CD8-positive, alpha-beta memory T cell (primary cell): ENCODE data around the gene BACH2. TPM values are rescaled to one million over a fixed set of nuclear protein-coding genes. Genes with fewer than 3 reads are reported as not detected.

Experiments
- CTCF ChIA-PET: fragments of 350-600 bp; sonication (Branson Sonifier 250); formaldehyde crosslinking; loops from one replicate; lab custom pipeline; 2021; ENCODE audit warnings: antibody characterized with exemption; lab: Charles Lee
- POLR2A ChIA-PET: fragments of 350-600 bp; sonication (Branson Sonifier 250); formaldehyde crosslinking; loops from one replicate; lab custom pipeline; 2021; ENCODE audit warnings: antibody characterized with exemption; lab: Charles Lee
- DNase-seq, 5 donors: peaks; one replicate each; pipeline versions ENCODE4 v3.0.0 to v3.0.0-alpha.2; 2020 to 2022; ENCODE audit warnings: mixed read lengths in 1 of 5
- H3K27ac ChIP-seq: one replicate; pipeline ENCODE4 v1.7.0; 2013; ENCODE audit warnings: low read depth, mild to moderate bottlenecking, low read length, moderate library complexity
- H3K27me3 ChIP-seq: 2 replicates; pipeline ENCODE4 v1.7.0; 2013; ENCODE audit warnings: low read length, mild to moderate bottlenecking; ENCODE audit not compliant: insufficient read depth, poor library complexity, severe bottlenecking
- H3K36me3 ChIP-seq: 2 replicates; pipeline ENCODE4 v1.7.0; 2013; ENCODE audit warnings: mild to moderate bottlenecking, low read length, moderate library complexity; ENCODE audit not compliant: insufficient read depth
- H3K4me1 ChIP-seq: 2 replicates; pipeline ENCODE4 v1.7.0; 2013; ENCODE audit warnings: mild to moderate bottlenecking, low read length, moderate library complexity; ENCODE audit not compliant: insufficient read depth
- H3K4me3 ChIP-seq: 2 replicates; pipeline ENCODE4 v1.7.0; 2013; ENCODE audit warnings: mild to moderate bottlenecking, low read length
- H3K9me3 ChIP-seq: 2 replicates; pipeline ENCODE4 v1.7.0; 2013; ENCODE audit warnings: mild to moderate bottlenecking, low read length
- H3K27ac Mint-ChIP-seq, 8 donors: one replicate each; pipeline ENCODE4 v1.8.0; 2020 to 2021; ENCODE audit warnings: mixed read lengths in 8 of 8, mild to moderate bottlenecking in 6 of 8, inconsistent platforms in 3 of 8, moderate library complexity in 3 of 8
- H3K27me3 Mint-ChIP-seq, 2 donors: one replicate each; pipeline ENCODE4 v1.8.0; 2020 to 2021; ENCODE audit warnings: mixed read lengths in 2 of 2, mild to moderate bottlenecking in 1 of 2, moderate library complexity in 1 of 2
- H3K36me3 Mint-ChIP-seq, 3 donors: one replicate each; pipeline ENCODE4 v1.8.0; 2020 to 2021; ENCODE audit warnings: mixed read lengths in 3 of 3, inconsistent platforms in 1 of 3, mild to moderate bottlenecking in 1 of 3
- H3K4me1 Mint-ChIP-seq, 3 donors: one replicate each; pipeline ENCODE4 v1.8.0; 2020 to 2021; ENCODE audit warnings: mixed read lengths in 3 of 3, inconsistent platforms in 1 of 3, mild to moderate bottlenecking in 1 of 3
- H3K4me3 Mint-ChIP-seq, 7 donors: one replicate each; pipeline ENCODE4 v1.8.0; 2020 to 2021; ENCODE audit warnings: mixed read lengths in 7 of 7, mild to moderate bottlenecking in 6 of 7, moderate library complexity in 4 of 7, inconsistent platforms in 2 of 7
- H3K9me3 Mint-ChIP-seq, 5 donors: one replicate each; pipeline ENCODE4 v1.8.0; 2020 to 2022; ENCODE audit warnings: mixed read lengths in 5 of 5, mild to moderate bottlenecking in 3 of 5, moderate library complexity in 2 of 5, inconsistent platforms in 1 of 5
- polyA plus RNA-seq: library from polyadenylated mRNA; unstranded; fragments of 300-500 nt; fragmentation: Illumina TruSeq; gene quantifications from one replicate; pipeline ENCODE4 v1.2.3, GENCODE V29; 2021
- total RNA-seq, 2 experiments: library from RNA; stranded (reverse); gene quantifications; one replicate each; pipeline ENCODE4 v1.2.3, GENCODE V29; 2021

The BACH2 gene
- total and polyA plus RNA-seq, 3 experiments from 2014 or later, result 7.4 to 41.8 (median 39.9) TPM

DNA sequence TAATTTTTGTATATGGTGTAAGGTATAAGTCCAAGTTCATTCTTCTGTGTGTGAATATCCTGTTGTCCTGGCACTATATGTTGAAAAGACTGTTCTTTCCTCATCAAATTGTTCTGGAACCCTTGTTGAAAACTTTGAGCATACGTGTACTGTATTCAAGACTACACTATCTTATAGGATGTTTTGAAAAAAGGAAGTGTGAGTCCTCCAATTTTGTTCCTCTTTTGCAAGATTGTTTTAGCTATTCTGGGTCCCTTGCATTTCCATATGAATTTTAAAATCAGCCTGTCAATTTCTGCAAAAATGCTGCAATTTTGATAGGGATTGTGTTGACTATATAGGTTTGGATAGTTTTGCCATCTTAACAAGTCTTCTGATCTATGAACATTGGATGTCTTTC lies 195.2 kb downstream of the BACH2 start:
- H3K4me3 ChIP-seq, result no peak overlapping the region
- CTCF ChIA-PET, result no interaction called here
- no peaks in the 10 kb centered on the region for H3K36me3 ChIP-seq
- no peak overlapping the region for H3K4me3 Mint-ChIP-seq
- H3K4me1 Mint-ChIP-seq, result peaks cover 39 to 68% (median 60%) of the 10 kb centered on the region in 3 donors
- peaks cover 65% of the 10 kb centered on the region for H3K4me1 ChIP-seq
- H3K36me3 Mint-ChIP-seq, result no peaks in the 10 kb centered on the region
- H3K27ac ChIP-seq, result no peak overlapping the region
- no peak overlapping the region for H3K27ac Mint-ChIP-seq
- no peaks in the 10 kb centered on the region for H3K9me3 Mint-ChIP-seq
- DNase-seq, result no peak
- no peaks in the 10 kb centered on the region for H3K9me3 ChIP-seq
- POLR2A ChIA-PET, result no interaction called here
- no peaks in the 10 kb centered on the region for H3K27me3 ChIP-seq
- H3K27me3 Mint-ChIP-seq, result no peaks in the 10 kb centered on the region

DNA sequence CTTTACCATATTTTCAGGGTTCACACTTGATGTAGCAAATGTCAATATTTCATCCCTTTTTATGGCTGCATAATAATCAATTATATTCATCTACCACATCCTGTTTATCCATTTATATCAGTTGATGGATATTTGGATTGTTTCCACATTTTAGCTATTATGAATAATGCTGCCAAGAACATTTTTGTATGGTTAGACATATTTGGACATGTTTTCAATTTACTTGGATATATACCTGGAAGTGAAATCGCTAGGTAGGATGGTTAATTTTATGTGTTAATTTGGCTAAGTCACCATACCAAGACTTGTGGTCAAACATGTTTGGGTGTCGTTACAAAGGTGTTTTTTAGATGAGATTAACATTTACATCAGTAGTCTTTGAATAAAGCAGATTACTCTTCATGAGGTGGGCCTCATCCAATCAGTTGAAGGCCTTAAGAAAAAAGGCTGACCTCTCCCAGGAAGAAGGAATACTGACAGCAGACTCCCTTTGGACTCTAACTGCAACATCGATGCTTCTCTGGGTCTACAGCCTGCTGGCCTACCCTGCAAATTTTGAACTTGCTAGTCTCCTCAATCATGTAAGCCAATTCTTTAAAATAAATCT lies 196.5 kb downstream of the BACH2 start:
- POLR2A ChIA-PET, result no interaction called here

DNA sequence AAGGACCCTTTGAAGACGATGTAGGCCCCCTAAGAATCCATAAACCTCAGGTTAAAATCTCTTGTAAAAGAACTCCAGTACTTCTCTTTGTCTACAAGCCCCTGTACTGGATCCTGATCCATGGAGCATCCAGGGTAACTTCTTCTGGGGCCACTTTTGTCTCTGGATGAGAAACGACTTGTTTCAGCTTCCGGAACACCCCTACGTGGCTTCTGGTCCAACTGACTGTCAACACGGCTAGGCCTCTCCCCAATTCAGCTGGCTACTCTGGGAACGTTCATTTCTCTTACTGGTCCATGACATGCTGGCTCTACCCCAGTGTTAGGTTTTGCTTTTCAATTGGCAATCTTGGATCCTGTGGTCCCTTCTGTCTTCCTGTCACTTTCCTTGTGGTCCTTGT lies 198.0 kb downstream of the BACH2 start:
- Mint-ChIP-seq H3K27me3 (peaks cover 0 to 3% of the 10 kb centered on the region in 2 donors), H3K4me3 (peak overlapping the region in 1 of 7 donors; percentile 21), H3K9me3 (no peaks in the 10 kb centered on the region), H3K27ac (peak overlapping the region in 3 of 8 donors; percentile 7 to 89 (median 51)), H3K36me3 (no peaks in the 10 kb centered on the region), H3K4me1 (peaks cover 38 to 66% (median 53%) of the 10 kb centered on the region in 3 donors)
- Histone ChIP-seq H3K4me1 (peaks cover 59% of the 10 kb centered on the region), H3K27me3 (no peaks in the 10 kb centered on the region), H3K27ac (no peak overlapping the region), H3K4me3 (no peak overlapping the region), H3K9me3 (no peaks in the 10 kb centered on the region), H3K36me3 (no peaks in the 10 kb centered on the region)
- ChIA-PET CTCF (no interaction called here), POLR2A (interaction anchor here (0.5 to 0.6 kb wide), 2 partner anchors 274 to 748 kb away, joined by 4 to 7 read pairs; no protein-coding TSS in a partner anchor)
- DNase-seq, result no peak

More for the DNA sequence above, 196.5 kb downstream of the BACH2 start:
- H3K4me1 ChIP-seq, result peaks cover 65% of the 10 kb centered on the region
- no peak overlapping the region for H3K27ac ChIP-seq
- CTCF ChIA-PET, result no interaction called here
- Mint-ChIP-seq H3K27me3 (peaks cover 0 to 3% of the 10 kb centered on the region in 2 donors), H3K36me3 (no peaks in the 10 kb centered on the region), H3K4me3 (no peak overlapping the region), H3K9me3 (no peaks in the 10 kb centered on the region), H3K27ac (no peak overlapping the region), H3K4me1 (peaks cover 43 to 68% (median 62%) of the 10 kb centered on the region in 3 donors)
- H3K27me3 ChIP-seq, result no peaks in the 10 kb centered on the region
- no peak for DNase-seq
- no peaks in the 10 kb centered on the region for H3K9me3 ChIP-seq
- no peaks in the 10 kb centered on the region for H3K36me3 ChIP-seq
- no peak overlapping the region for H3K4me3 ChIP-seq

DNA sequence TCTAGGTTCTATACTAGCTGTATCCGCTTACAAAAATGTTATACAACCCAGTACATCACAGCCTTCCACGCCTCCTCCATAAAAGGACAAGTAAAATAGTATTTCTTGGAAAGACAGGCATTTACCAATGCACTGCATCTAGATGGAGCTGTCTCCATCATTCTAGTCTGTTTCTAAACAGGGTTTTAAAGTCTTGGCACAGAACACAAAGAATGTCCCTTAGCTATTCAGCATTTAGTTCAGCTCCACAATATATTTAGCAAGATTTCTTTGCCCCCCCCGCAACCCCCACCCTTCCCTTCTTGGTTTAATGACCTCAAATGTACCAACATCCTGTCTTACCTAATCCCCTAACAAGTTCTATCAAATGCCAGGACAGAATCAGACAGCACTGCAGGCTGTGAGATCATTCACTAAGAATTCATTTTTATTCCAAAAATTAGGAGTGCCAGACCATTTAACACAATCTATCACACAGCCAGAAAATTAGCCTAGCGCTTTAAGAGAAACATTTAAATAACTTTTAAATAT lies 198.6 kb downstream of the BACH2 start:
- Mint-ChIP-seq H3K4me3 (peak overlapping the region in 1 of 7 donors; percentile 21), H3K36me3 (no peaks in the 10 kb centered on the region), H3K27me3 (peaks cover 0 to 3% of the 10 kb centered on the region in 2 donors), H3K4me1 (peaks cover 33 to 62% (median 48%) of the 10 kb centered on the region in 3 donors), H3K27ac (peak overlapping the region in 1 of 8 donors; percentile 7), H3K9me3 (no peaks in the 10 kb centered on the region)
- Histone ChIP-seq H3K9me3 (no peaks in the 10 kb centered on the region), H3K27ac (no peak overlapping the region), H3K27me3 (no peaks in the 10 kb centered on the region), H3K4me3 (no peak overlapping the region), H3K36me3 (no peaks in the 10 kb centered on the region), H3K4me1 (peaks cover 58% of the 10 kb centered on the region)
- ChIA-PET POLR2A (interaction anchor here (0.5 to 0.6 kb wide), 3 partner anchors 273 to 747 kb away, joined by 3 to 7 read pairs (median 4); no protein-coding TSS in a partner anchor), CTCF (no interaction called here)
- peak in 1 of 5 donors; percentile 45 for DNase-seq

DNA sequence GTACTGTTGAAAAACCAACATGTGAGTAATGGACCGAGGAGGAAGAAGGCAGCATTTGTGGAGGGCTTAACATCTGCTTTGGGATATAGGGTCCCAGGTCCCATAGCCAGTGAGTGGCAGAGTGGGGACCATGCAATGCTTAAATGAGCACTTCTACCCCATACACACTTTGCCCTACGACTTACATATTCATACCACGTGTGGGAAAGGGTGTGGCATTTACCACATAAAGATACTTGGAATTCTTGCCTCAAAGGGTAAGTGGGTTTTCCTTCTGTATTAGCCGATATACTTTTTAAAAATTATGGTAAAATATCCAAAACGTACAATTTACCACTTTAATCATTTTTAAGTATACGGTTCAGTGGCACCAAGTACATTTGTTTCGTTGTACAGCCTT lies 199.3 kb downstream of the BACH2 start:
- no peaks in the 10 kb centered on the region for H3K36me3 Mint-ChIP-seq
- Histone ChIP-seq H3K9me3 (no peaks in the 10 kb centered on the region), H3K4me1 (peaks cover 58% of the 10 kb centered on the region), H3K27me3 (no peaks in the 10 kb centered on the region), H3K4me3 (no peak overlapping the region), H3K36me3 (no peaks in the 10 kb centered on the region), H3K27ac (no peak overlapping the region)
- H3K27ac Mint-ChIP-seq, result no peak overlapping the region
- no peaks in the 10 kb centered on the region for H3K9me3 Mint-ChIP-seq
- peaks cover 0 to 3% of the 10 kb centered on the region in 2 donors for H3K27me3 Mint-ChIP-seq
- no peak for DNase-seq
- ChIA-PET CTCF (no interaction called here), POLR2A (interaction anchor here (0.6 kb wide), 1 partner anchor 307 kb away, joined by 3 read pairs; no protein-coding TSS in a partner anchor)
- peaks cover 31 to 57% (median 45%) of the 10 kb centered on the region in 3 donors for H3K4me1 Mint-ChIP-seq
- no peak overlapping the region for H3K4me3 Mint-ChIP-seq

DNA sequence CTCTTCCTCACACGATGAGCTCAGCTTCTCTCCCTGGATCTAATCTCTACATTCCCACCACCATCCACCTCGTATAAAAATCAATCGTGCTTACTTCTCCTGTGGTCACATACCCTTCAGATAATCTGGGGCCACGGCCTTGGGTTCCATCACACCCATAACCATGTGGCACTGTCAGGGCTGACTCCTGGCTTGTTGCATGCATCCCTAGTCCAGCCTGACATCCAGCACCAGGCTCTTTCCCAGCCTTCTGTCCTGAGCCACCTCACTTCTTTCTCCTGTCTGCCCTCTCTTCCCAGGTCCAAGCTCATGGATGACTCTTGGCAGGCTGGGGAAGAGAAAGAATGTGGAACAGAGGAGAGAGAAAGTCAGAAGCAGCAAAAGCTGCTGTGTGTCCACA lies 199.8 kb downstream of the BACH2 start:
- Histone ChIP-seq H3K9me3 (no peaks in the 10 kb centered on the region), H3K4me1 (peaks cover 58% of the 10 kb centered on the region), H3K27me3 (no peaks in the 10 kb centered on the region), H3K36me3 (no peaks in the 10 kb centered on the region), H3K27ac (no peak overlapping the region), H3K4me3 (no peak overlapping the region)
- Mint-ChIP-seq H3K27me3 (peaks cover 0 to 3% of the 10 kb centered on the region in 2 donors), H3K9me3 (no peaks in the 10 kb centered on the region), H3K4me1 (peaks cover 31 to 57% (median 45%) of the 10 kb centered on the region in 3 donors), H3K27ac (peak overlapping the region in 1 of 8 donors; percentile 1), H3K4me3 (no peak overlapping the region), H3K36me3 (no peaks in the 10 kb centered on the region)
- ChIA-PET POLR2A (no interaction called here), CTCF (interaction anchor here (0.9 kb wide), 1 partner anchor 382 kb away, joined by 3 read pairs; no protein-coding TSS in a partner anchor)
- DNase-seq, result no peak

DNA sequence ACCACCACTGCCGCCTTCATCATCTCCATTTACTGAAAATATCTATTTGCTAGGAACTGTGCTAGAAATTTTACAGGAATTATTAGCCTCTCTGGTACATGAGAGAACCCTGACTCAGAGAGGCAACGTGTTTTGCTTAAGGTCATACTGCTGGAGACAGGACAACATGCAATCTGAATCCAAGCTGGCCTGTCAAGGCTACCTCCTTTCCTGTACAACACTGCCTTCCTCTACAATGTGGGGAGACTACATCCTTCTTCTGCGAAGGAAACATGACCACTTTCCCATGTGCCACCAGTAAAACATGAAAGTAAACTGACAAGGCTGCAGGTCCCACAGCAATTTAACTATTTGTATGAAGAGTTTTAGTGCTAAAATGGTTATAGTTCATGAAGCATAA lies 200.9 kb downstream of the BACH2 start:
- Histone ChIP-seq H3K4me3 (no peak overlapping the region), H3K27ac (no peak overlapping the region), H3K27me3 (no peaks in the 10 kb centered on the region), H3K36me3 (no peaks in the 10 kb centered on the region), H3K4me1 (peaks cover 58% of the 10 kb centered on the region), H3K9me3 (no peaks in the 10 kb centered on the region)
- Mint-ChIP-seq H3K4me3 (no peak overlapping the region), H3K27ac (peak overlapping the region in 2 of 8 donors; percentile 25 to 34), H3K9me3 (no peaks in the 10 kb centered on the region), H3K4me1 (peaks cover 31 to 57% (median 44%) of the 10 kb centered on the region in 3 donors), H3K36me3 (peaks cover 0 to 1% (median under 1%) of the 10 kb centered on the region in 3 donors), H3K27me3 (peaks cover 0 to 3% of the 10 kb centered on the region in 2 donors)
- CTCF ChIA-PET, result no interaction called here
- no peak for DNase-seq
- POLR2A ChIA-PET, result no interaction called here

DNA sequence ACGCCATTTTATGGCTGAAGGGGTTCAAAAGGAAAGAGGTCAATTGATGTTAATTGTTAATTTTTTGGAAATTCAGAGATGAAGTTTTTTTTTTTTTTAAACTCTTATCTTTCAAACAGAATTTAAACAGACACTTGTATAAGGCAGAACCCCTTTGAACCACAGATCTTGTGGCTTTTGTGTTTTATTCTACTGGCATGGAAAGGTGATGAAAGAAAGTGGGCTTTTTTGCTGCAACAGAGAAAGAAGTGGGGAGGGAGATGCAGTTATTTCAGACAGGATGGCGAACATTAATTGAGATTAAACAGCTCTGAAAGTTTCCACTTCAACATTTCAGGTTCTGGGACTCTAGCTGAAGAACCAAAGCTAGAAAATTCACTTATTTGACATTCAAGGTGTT lies 201.5 kb downstream of the BACH2 start:
- peaks cover 0 to 3% (median 3%) of the 10 kb centered on the region in 3 donors for H3K36me3 Mint-ChIP-seq
- peaks cover 57% of the 10 kb centered on the region for H3K4me1 ChIP-seq
- no peak overlapping the region for H3K27ac ChIP-seq
- H3K9me3 Mint-ChIP-seq, result no peaks in the 10 kb centered on the region
- peaks cover 31 to 57% (median 40%) of the 10 kb centered on the region in 3 donors for H3K4me1 Mint-ChIP-seq
- no peaks in the 10 kb centered on the region for H3K27me3 ChIP-seq
- peaks cover 0 to 3% of the 10 kb centered on the region in 2 donors for H3K27me3 Mint-ChIP-seq
- peak in 1 of 5 donors; percentile 60 for DNase-seq
- ChIA-PET POLR2A (no interaction called here), CTCF (interaction anchor here (0.9 kb wide), 1 partner anchor 201 kb away, joined by 4 read pairs; no protein-coding TSS in a partner anchor)
- no peak overlapping the region for H3K4me3 ChIP-seq
- H3K36me3 ChIP-seq, result no peaks in the 10 kb centered on the region
- no peak overlapping the region for H3K4me3 Mint-ChIP-seq
- H3K27ac Mint-ChIP-seq, result no peak overlapping the region
- no peaks in the 10 kb centered on the region for H3K9me3 ChIP-seq
